ENCODE data around the gene CERCAM. TPM values are rescaled to one million over a fixed set of nuclear protein-coding genes. Genes with fewer than 3 reads are reported as not detected.
"Not testable (repeated sequence)": the region's sequence is repeated elsewhere in the genome, so short reads cannot be mapped to it uniquely, and the experiment has no call there.

The CERCAM gene
- total RNA-seq, 5 donors from 2014 or later (not counting 1 experiment from before 2014, with no cell fraction given), result 0.30 to 1.9 (median 1.3) TPM

DNA sequence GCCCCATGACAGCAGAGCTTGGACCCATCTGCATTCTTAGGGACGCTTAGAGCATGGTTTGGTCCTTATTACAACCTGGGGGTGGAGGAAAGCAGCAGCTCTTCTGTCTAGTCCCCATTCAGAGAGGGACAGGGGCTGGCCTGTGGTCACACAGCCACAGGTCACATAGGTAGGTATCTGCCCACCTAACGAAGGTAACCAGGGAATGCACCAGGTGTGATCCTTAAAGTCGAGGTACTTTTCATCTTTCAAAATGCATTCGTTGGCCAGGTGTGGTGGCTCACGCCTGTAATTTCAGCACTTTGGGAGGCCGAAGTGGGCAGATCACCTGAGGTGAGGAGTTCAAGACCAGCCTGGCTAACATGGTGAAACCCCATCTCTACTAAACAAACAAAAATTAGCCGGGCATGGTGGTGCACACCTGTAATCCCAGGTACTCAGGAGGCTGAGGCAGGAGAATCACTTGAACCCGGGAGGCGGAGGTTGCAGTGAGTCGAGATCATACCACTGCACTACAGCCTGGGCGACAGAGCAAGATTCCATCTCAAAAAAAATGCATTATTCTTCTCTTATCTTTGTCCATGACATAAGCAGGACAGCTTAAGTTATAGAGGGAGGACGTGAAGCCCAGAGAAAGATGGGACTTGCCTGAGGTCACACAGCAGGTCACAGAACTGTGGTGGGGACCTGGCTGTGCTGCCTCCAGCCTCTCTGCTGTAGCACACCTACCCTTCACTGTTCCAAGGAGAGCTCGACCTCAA lies 1.5 kb downstream of the CERCAM start:
- H3K4me3 ChIP-seq (ENCODE audit: control insufficient read depth in 1 of 2, extremely low read depth in 1 of 2, low read length in 1 of 2); POLR2A ChIA-PET; H3K27ac ChIP-seq (ENCODE audit: low read length); H3K27ac Mint-ChIP-seq; H3K36me3 ChIP-seq (ENCODE audit: control insufficient read depth in 2 of 2, extremely low read depth in 1 of 2, insufficient read depth in 1 of 2, low read length in 1 of 2); DNase-seq; ATAC-seq (replicated peaks in 1 of 4); CTCF ChIA-PET; H3K9me3 Mint-ChIP-seq; H3K36me3 Mint-ChIP-seq; H3K9me3 ChIP-seq: not testable (repeated sequence)
- peaks cover 8 to 13% (median 12%) of the 10 kb centered on the region in 3 donors for H3K4me1 Mint-ChIP-seq
- Histone ChIP-seq H3K27me3 (replicated peaks in 1 of 2; ENCODE audit: control insufficient read depth in 2 of 2, extremely low read depth in 1 of 2, insufficient read depth in 2 of 2, low read length in 1 of 2) (peaks cover 6 to 45% of the 10 kb centered on the region in 2 experiments), H3K4me1 (ENCODE audit: control insufficient read depth in 1 of 2, extremely low read depth in 1 of 2, insufficient read depth in 2 of 2, low read length in 2 of 2) (peaks cover 0 to 27% of the 10 kb centered on the region in 2 experiments)
- 92% methylated on average over 7 of the region's 13 CpGs for WGBS (ENCODE audit: insufficient coverage)
- H3K4me3 Mint-ChIP-seq, result peak overlapping the region in 2 of 3 donors; percentile 57 to 71
- H3K27me3 Mint-ChIP-seq, result peaks cover 12 to 14% of the 10 kb centered on the region in 2 donors

- Histone ChIP-seq H3K36me3 (ENCODE audit: control insufficient read depth in 2 of 2, extremely low read depth in 1 of 2, insufficient read depth in 1 of 2, low read length in 1 of 2) (no peaks in the 10 kb centered on the region), H3K9me3 (no peaks in the 10 kb centered on the region), H3K4me3 (ENCODE audit: control insufficient read depth in 1 of 2, extremely low read depth in 1 of 2, low read length in 1 of 2) (no peak overlapping the region), H3K4me1 (ENCODE audit: control insufficient read depth in 1 of 2, extremely low read depth in 1 of 2, insufficient read depth in 2 of 2, low read length in 2 of 2) (peaks cover 0 to 27% of the 10 kb centered on the region in 2 experiments), H3K27ac (ENCODE audit: low read length) (no peak overlapping the region), H3K27me3 (replicated peaks in 1 of 2; ENCODE audit: control insufficient read depth in 2 of 2, extremely low read depth in 1 of 2, insufficient read depth in 2 of 2, low read length in 1 of 2) (peaks cover 6 to 39% of the 10 kb centered on the region in 2 experiments)
- no peak for DNase-seq
- H3K4me3 Mint-ChIP-seq, result peak overlapping the region in 1 of 3 donors; percentile 71
- H3K9me3 Mint-ChIP-seq, result no peaks in the 10 kb centered on the region
- ChIA-PET POLR2A (no interaction called here), CTCF (interaction anchor here in 1 of 2 donors (0.6 kb wide), 1 partner anchor 1196 kb away, joined by 5 read pairs; no protein-coding TSS in a partner anchor)
- H3K27me3 Mint-ChIP-seq, result peaks cover 9 to 14% of the 10 kb centered on the region in 2 donors
- WGBS (ENCODE audit: insufficient coverage), result 50% methylated on average over 5 of the region's 5 CpGs
- H3K36me3 Mint-ChIP-seq, result no peaks in the 10 kb centered on the region
- ATAC-seq (replicated peaks in 1 of 4), result no peak
- no peak overlapping the region for H3K27ac Mint-ChIP-seq
- peaks cover 8 to 13% (median 12%) of the 10 kb centered on the region in 3 donors for H3K4me1 Mint-ChIP-seq
Measured at GRCh38 chr9:128422783-128423150, 2.1 kb downstream of the CERCAM start.

GRCh38 chr9:128423356-128423755 lies 2.7 kb downstream of the CERCAM start:
- not testable (repeated sequence) for ATAC-seq (replicated peaks in 1 of 4)

GRCh38 chr9:128424268-128424780 lies 3.7 kb downstream of the CERCAM start:
- Mint-ChIP-seq H3K27me3 (peaks cover 3 to 7% of the 10 kb centered on the region in 2 donors), H3K4me1 (peaks cover 3 to 7% (median 7%) of the 10 kb centered on the region in 3 donors), H3K4me3 (no peak overlapping the region), H3K9me3 (no peaks in the 10 kb centered on the region), H3K27ac (no peak overlapping the region), H3K36me3 (no peaks in the 10 kb centered on the region)
- no peak overlapping the region for H3K27ac ChIP-seq (ENCODE audit: low read length)
- no peaks in the 10 kb centered on the region for H3K36me3 ChIP-seq (ENCODE audit: control insufficient read depth in 2 of 2, extremely low read depth in 1 of 2, insufficient read depth in 1 of 2, low read length in 1 of 2)
- peaks cover 0 to 21% of the 10 kb centered on the region in 2 experiments for H3K4me1 ChIP-seq (ENCODE audit: control insufficient read depth in 1 of 2, extremely low read depth in 1 of 2, insufficient read depth in 2 of 2, low read length in 2 of 2)
- CTCF ChIA-PET, result interaction anchor here (0.6 to 0.7 kb wide), 2 partner anchors 16 to 386 kb away, joined by 3 to 6 read pairs; no protein-coding TSS in a partner anchor
- DNase-seq (no peak), ATAC-seq (replicated peaks in 1 of 4) (no peak)
- H3K9me3 ChIP-seq, result no peaks in the 10 kb centered on the region
- POLR2A ChIA-PET, result no interaction called here
- 92% methylated on average over 11 of the region's 15 CpGs for WGBS (ENCODE audit: insufficient coverage)
- H3K4me3 ChIP-seq (ENCODE audit: control insufficient read depth in 1 of 2, extremely low read depth in 1 of 2, low read length in 1 of 2), result no peak overlapping the region
- H3K27me3 ChIP-seq (replicated peaks in 1 of 2; ENCODE audit: control insufficient read depth in 2 of 2, extremely low read depth in 1 of 2, insufficient read depth in 2 of 2, low read length in 1 of 2), result peaks cover 3 to 24% of the 10 kb centered on the region in 2 experiments

More at GRCh38 chr9:128423356-128423755, 2.7 kb downstream of the CERCAM start:
- peaks cover 6 to 33% of the 10 kb centered on the region in 2 experiments for H3K27me3 ChIP-seq (replicated peaks in 1 of 2; ENCODE audit: control insufficient read depth in 2 of 2, extremely low read depth in 1 of 2, insufficient read depth in 2 of 2, low read length in 1 of 2)
- H3K4me3 Mint-ChIP-seq; H3K9me3 ChIP-seq; H3K27ac ChIP-seq (ENCODE audit: low read length); H3K9me3 Mint-ChIP-seq; H3K36me3 Mint-ChIP-seq; H3K36me3 ChIP-seq (ENCODE audit: control insufficient read depth in 2 of 2, extremely low read depth in 1 of 2, insufficient read depth in 1 of 2, low read length in 1 of 2); DNase-seq; POLR2A ChIA-PET; H3K4me3 ChIP-seq (ENCODE audit: control insufficient read depth in 1 of 2, extremely low read depth in 1 of 2, low read length in 1 of 2); H3K27ac Mint-ChIP-seq: not testable (repeated sequence)
- WGBS (ENCODE audit: insufficient coverage), result 100% methylated on average over 3 of the region's 6 CpGs
- Mint-ChIP-seq H3K27me3 (peaks cover 9 to 14% of the 10 kb centered on the region in 2 donors), H3K4me1 (peaks cover 8 to 13% (median 12%) of the 10 kb centered on the region in 3 donors)
- H3K4me1 ChIP-seq (ENCODE audit: control insufficient read depth in 1 of 2, extremely low read depth in 1 of 2, insufficient read depth in 2 of 2, low read length in 2 of 2), result peaks cover 0 to 27% of the 10 kb centered on the region in 2 experiments
- CTCF ChIA-PET, result interaction anchor here (0.6 kb wide), 3 partner anchors 43 to 1196 kb away, joined by 3 to 5 read pairs (median 4); no protein-coding TSS in a partner anchor

DNA sequence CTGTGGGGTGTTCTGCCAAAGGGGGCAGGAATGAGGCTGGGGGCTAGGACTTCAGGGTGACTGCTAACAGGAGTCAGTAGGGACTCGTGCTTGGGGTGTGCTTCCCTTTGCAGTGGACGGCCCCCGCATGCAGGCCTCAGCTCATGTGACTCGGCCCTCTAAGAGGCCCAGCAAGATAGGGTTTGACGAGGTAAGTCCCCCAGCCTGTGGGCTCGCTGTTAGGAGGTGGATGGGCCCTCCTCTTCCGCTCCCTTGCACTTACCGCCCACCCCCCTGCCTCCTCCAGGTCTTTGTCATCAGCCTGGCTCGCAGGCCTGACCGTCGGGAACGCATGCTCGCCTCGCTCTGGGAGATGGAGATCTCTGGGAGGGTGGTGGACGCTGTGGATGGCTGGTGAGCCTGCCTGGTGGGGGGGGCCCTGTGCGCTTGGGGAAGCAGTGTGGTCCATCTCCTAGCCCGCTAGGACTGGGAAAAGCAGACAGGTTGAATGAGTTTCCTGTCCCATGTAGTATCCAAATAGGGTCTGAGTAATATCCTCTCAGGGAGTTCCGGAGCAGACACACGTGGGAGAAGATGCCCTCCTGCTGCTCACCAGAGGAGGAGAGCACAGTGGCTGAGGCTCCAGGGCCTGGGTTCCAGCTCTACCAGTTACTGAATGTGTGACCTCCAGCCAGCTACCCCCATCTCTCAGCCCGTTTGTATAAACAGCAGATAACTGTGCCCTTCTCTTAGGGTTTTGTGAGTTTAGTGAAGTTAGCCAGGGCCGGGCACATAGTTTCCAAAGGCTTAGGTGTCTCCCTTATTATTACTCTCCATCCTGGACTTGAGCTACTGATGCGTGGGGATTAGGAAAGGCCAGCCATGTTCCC lies 8.2 kb downstream of the CERCAM start:
- Mint-ChIP-seq H3K36me3 (no peaks in the 10 kb centered on the region), H3K27me3 (no peaks in the 10 kb centered on the region), H3K27ac (no peak overlapping the region), H3K4me3 (no peak overlapping the region), H3K4me1 (no peaks in the 10 kb centered on the region), H3K9me3 (no peaks in the 10 kb centered on the region)
- CTCF ChIA-PET, result interaction anchor here in 1 of 2 donors (0.5 kb wide), 1 partner anchor 198 kb away, joined by 8 read pairs; no protein-coding TSS in a partner anchor
- DNase-seq (no peak), ATAC-seq (replicated peaks in 1 of 4) (no peak)
- no peaks in the 10 kb centered on the region for H3K9me3 ChIP-seq
- no peaks in the 10 kb centered on the region for H3K36me3 ChIP-seq (ENCODE audit: control insufficient read depth in 2 of 2, extremely low read depth in 1 of 2, insufficient read depth in 1 of 2, low read length in 1 of 2)
- H3K4me1 ChIP-seq (ENCODE audit: control insufficient read depth in 1 of 2, extremely low read depth in 1 of 2, insufficient read depth in 2 of 2, low read length in 2 of 2), result no peaks in the 10 kb centered on the region
- H3K4me3 ChIP-seq (ENCODE audit: control insufficient read depth in 1 of 2, extremely low read depth in 1 of 2, low read length in 1 of 2), result no peak overlapping the region
- H3K27ac ChIP-seq (ENCODE audit: low read length), result no peak overlapping the region
- WGBS (ENCODE audit: insufficient coverage), result 86% methylated on average over 12 of the region's 22 CpGs
- peaks cover 0 to 3% of the 10 kb centered on the region in 2 experiments for H3K27me3 ChIP-seq (replicated peaks in 1 of 2; ENCODE audit: control insufficient read depth in 2 of 2, extremely low read depth in 1 of 2, insufficient read depth in 2 of 2, low read length in 1 of 2)
- POLR2A ChIA-PET, result no interaction called here

- Histone ChIP-seq H3K9me3 (no peaks in the 10 kb centered on the region), H3K4me3 (ENCODE audit: control insufficient read depth in 1 of 2, extremely low read depth in 1 of 2, low read length in 1 of 2) (no peak overlapping the region), H3K4me1 (ENCODE audit: control insufficient read depth in 1 of 2, extremely low read depth in 1 of 2, insufficient read depth in 2 of 2, low read length in 2 of 2) (no peaks in the 10 kb centered on the region), H3K27me3 (replicated peaks in 1 of 2; ENCODE audit: control insufficient read depth in 2 of 2, extremely low read depth in 1 of 2, insufficient read depth in 2 of 2, low read length in 1 of 2) (no peaks in the 10 kb centered on the region), H3K36me3 (ENCODE audit: control insufficient read depth in 2 of 2, extremely low read depth in 1 of 2, insufficient read depth in 1 of 2, low read length in 1 of 2) (no peaks in the 10 kb centered on the region), H3K27ac (ENCODE audit: low read length) (no peak overlapping the region)
- ATAC-seq (replicated peaks in 1 of 4), result no peak
- CTCF ChIA-PET, result no interaction called here
- WGBS (ENCODE audit: insufficient coverage), result 99% methylated on average over 6 of the region's 13 CpGs
- no peak overlapping the region for H3K27ac Mint-ChIP-seq
- no peaks in the 10 kb centered on the region for H3K36me3 Mint-ChIP-seq
- no peaks in the 10 kb centered on the region for H3K9me3 Mint-ChIP-seq
- no peak overlapping the region for H3K4me3 Mint-ChIP-seq
- no peaks in the 10 kb centered on the region for H3K4me1 Mint-ChIP-seq
- POLR2A ChIA-PET, result no interaction called here
- no peaks in the 10 kb centered on the region for H3K27me3 Mint-ChIP-seq
- no peak for DNase-seq
Measured at GRCh38 chr9:128429513-128430086, 8.9 kb downstream of the CERCAM start.
